Keratinocyte (primary cell): Measurements from ENCODE around the gene IPPK. TPM values are rescaled to one million over a fixed set of nuclear protein-coding genes. Genes with fewer than 3 reads are reported as not detected.

Source experiments
- DNase-seq: peaks from one replicate; pipeline ENCODE4 v3.0.0-alpha.2; 2011; ENCODE audit warnings: low read depth, missing footprints, low spot score
- FAIRE-seq: peaks from 2 replicates; lab custom pipeline; 2011; peaks lifted over from hg19 to GRCh38; lab: Jason Lieb, UNC
- H2AFZ ChIP-seq: 2 replicates; pipeline ENCODE4 v1.6.0; 2012; ENCODE audit warnings: low read length, control low read depth, inconsistent platforms; ENCODE audit not compliant: control insufficient read depth
- H3K27ac ChIP-seq: 2 replicates; pipeline ENCODE4 v1.5.1; 2011; ENCODE audit warnings: low read length; ENCODE audit not compliant: control insufficient read depth, insufficient read depth
- H3K27me3 ChIP-seq: 3 replicates; pipeline ENCODE4 v1.6.0; 2011; ENCODE audit warnings: low read length; ENCODE audit not compliant: control insufficient read depth, insufficient read depth; ENCODE audit errors: extremely low read depth
- H3K36me3 ChIP-seq, 2 experiments: 2 replicates in 1 of 2; 3 replicates in 1 of 2; pipeline ENCODE4 v1.5.1; 2011; ENCODE audit warnings: low read length in 2 of 2, mild to moderate bottlenecking in 1 of 2; ENCODE audit not compliant: control insufficient read depth in 2 of 2, insufficient read depth in 2 of 2; ENCODE audit errors: extremely low read depth in 1 of 2
- H3K4me1 ChIP-seq: 3 replicates; pipeline ENCODE4 v1.5.1; 2011; ENCODE audit warnings: low read length; ENCODE audit not compliant: control insufficient read depth, insufficient read depth; ENCODE audit errors: extremely low read depth
- H3K4me2 ChIP-seq: 3 replicates; pipeline ENCODE4 v1.6.0; 2011; ENCODE audit warnings: low read depth, low read length; ENCODE audit not compliant: control insufficient read depth, insufficient read depth; ENCODE audit errors: extremely low read depth
- H3K4me3 ChIP-seq, 3 experiments: fragments of 200-600 bp in 1 of 3; sonication (generic) in 1 of 3; 2 replicates in 2 of 3; 3 replicates in 1 of 3; pipeline ENCODE4 v1.5.1; 2011 to 2016; ENCODE audit warnings: low read length in 3 of 3, mild to moderate bottlenecking in 3 of 3, control low read depth in 2 of 3, inconsistent platforms in 1 of 3, low read depth in 1 of 3, mixed read lengths in 1 of 3, mixed run types in 1 of 3, moderate library complexity in 1 of 3; ENCODE audit not compliant: control insufficient read depth in 2 of 3, insufficient read depth in 2 of 3; ENCODE audit errors: extremely low read depth in 1 of 3
- H3K79me2 ChIP-seq: 2 replicates; pipeline ENCODE4 v1.6.0; 2012; ENCODE audit warnings: low read length; ENCODE audit not compliant: control insufficient read depth, insufficient read depth
- H3K9ac ChIP-seq: 3 replicates; pipeline ENCODE4 v1.6.0; 2011; ENCODE audit warnings: low read length; ENCODE audit not compliant: control insufficient read depth, insufficient read depth; ENCODE audit errors: extremely low read depth
- H3K9me1 ChIP-seq: 3 replicates; pipeline ENCODE4 v1.6.0; 2011; ENCODE audit warnings: low read length; ENCODE audit not compliant: control insufficient read depth, insufficient read depth; ENCODE audit errors: extremely low read depth
- H3K9me3 ChIP-seq: 2 replicates; pipeline ENCODE4 v1.5.1; 2012; ENCODE audit warnings: low read depth, low read length; ENCODE audit not compliant: control insufficient read depth
- H4K20me1 ChIP-seq: 3 replicates; pipeline ENCODE4 v1.6.0; 2011; ENCODE audit warnings: low read length; ENCODE audit not compliant: control insufficient read depth, insufficient read depth; ENCODE audit errors: extremely low read depth
- EZH2 ChIP-seq: IDR thresholded peaks from one replicate; pipeline ENCODE4 v1.6.1; 2012; ENCODE audit warnings: inconsistent platforms, mild to moderate bottlenecking, low read length, moderate library complexity
- dilution Hi-C: fragments of 300-500 bp; cut with MboI; formaldehyde crosslinking; loops from one replicate; pipeline ENCODE4 v1.7.0; 2020; ENCODE audit warnings: low sequenced_read_pairs; ENCODE audit not compliant: extremely low pct_ligation_motif_present
- polyA plus RNA-seq, 5 experiments: library from polyadenylated mRNA; depleted of rRNA in 3 of 5; stranded (reverse) in 3 of 5; stranded (forward) in 1 of 5; unstranded in 1 of 5; fragments of >200 nt; gene quantifications; 1 replicate in 1 of 5; 2 replicates in 3 of 5; 3 replicates in 1 of 5; pipeline versions ENCODE4 v1.2.1 to v1.2.3, GENCODE V29; 2011 to 2012; ENCODE audit warnings: missing spikeins in 2 of 5, low read depth in 1 of 5, low replicate concordance in 1 of 5
- TF ChIP-seq, protein P1 (sequence below), 3 experiments: IDR thresholded peaks in 1 of 3; conservative IDR thresholded peaks in 1 of 3; optimal IDR thresholded peaks in 1 of 3; 2 replicates in 2 of 3; 3 replicates in 1 of 3; pipeline versions ENCODE3 to v1.5.1; 2011; ENCODE audit warnings: low read length in 3 of 3, mild to moderate bottlenecking in 3 of 3, moderate library complexity in 2 of 3, control low read depth in 1 of 3, inconsistent platforms in 1 of 3; ENCODE audit not compliant: insufficient read depth in 2 of 3; ENCODE audit errors: extremely low read depth in 1 of 3

Gene IPPK
- polyA plus RNA-seq, 1 donor (not counting 4 experiments of a cell fraction or from before 2014, with no cell fraction given): 32.4 TPM

DNA sequence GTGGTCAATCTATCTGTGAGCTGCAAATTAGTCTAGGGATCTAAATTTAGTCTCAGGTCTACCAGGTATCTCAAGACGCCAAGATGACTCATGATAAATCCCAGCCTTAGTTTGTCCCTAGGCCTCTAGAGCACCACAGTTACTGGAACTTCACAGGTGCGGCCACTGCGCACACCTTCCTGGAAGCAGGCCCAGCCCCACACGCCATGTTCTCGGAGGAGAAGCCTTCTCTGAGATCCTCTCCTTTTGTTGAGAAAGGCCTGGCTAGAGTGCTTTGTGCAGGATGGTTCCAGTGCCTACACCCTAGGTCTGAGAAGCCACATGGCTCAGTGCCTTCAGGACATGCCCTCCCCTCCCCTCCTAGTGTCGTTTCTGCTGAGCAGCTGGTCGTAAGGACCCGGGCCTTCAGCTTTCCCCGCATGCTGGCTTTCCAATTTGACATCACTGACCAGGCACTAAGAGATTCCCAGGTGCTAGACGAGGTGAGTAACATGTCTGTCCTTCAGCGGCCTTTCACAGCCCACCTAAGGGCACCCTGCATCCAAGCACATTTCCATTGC, 51.9 kb downstream of the IPPK start:
- Histone ChIP-seq H3K9ac (no peak overlapping the region), H3K79me2 (no peaks in the 10 kb centered on the region), H3K4me2 (no peak overlapping the region), H4K20me1 (no peaks in the 10 kb centered on the region), H3K27me3 (no peaks in the 10 kb centered on the region), H2AFZ (no peak overlapping the region), H3K36me3 (peaks cover 24 to 38% of the 10 kb centered on the region in 2 experiments), H3K9me3 (no peaks in the 10 kb centered on the region), H3K9me1 (no peaks in the 10 kb centered on the region), H3K27ac (no peak overlapping the region), H3K4me1 (no peaks in the 10 kb centered on the region), H3K4me3 (no peak overlapping the region)
- no peak for DNase-seq
- dilution Hi-C loops: no loop called here
- no peak for FAIRE-seq
- TF ChIP-seq EZH2: no peak
- TF ChIP-seq, protein P1, sequence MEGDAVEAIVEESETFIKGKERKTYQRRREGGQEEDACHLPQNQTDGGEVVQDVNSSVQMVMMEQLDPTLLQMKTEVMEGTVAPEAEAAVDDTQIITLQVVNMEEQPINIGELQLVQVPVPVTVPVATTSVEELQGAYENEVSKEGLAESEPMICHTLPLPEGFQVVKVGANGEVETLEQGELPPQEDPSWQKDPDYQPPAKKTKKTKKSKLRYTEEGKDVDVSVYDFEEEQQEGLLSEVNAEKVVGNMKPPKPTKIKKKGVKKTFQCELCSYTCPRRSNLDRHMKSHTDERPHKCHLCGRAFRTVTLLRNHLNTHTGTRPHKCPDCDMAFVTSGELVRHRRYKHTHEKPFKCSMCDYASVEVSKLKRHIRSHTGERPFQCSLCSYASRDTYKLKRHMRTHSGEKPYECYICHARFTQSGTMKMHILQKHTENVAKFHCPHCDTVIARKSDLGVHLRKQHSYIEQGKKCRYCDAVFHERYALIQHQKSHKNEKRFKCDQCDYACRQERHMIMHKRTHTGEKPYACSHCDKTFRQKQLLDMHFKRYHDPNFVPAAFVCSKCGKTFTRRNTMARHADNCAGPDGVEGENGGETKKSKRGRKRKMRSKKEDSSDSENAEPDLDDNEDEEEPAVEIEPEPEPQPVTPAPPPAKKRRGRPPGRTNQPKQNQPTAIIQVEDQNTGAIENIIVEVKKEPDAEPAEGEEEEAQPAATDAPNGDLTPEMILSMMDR (optimal IDR thresholded peaks at IDR 0.05 in 1 of 3, IDR thresholded peaks at IDR 0.05 in 1 of 3, conservative IDR thresholded peaks at IDR 0.05 in 1 of 3; ENCODE audit: extremely low read depth in 1 of 3, insufficient read depth in 2 of 3, low read length in 3 of 3): no peak

DNA sequence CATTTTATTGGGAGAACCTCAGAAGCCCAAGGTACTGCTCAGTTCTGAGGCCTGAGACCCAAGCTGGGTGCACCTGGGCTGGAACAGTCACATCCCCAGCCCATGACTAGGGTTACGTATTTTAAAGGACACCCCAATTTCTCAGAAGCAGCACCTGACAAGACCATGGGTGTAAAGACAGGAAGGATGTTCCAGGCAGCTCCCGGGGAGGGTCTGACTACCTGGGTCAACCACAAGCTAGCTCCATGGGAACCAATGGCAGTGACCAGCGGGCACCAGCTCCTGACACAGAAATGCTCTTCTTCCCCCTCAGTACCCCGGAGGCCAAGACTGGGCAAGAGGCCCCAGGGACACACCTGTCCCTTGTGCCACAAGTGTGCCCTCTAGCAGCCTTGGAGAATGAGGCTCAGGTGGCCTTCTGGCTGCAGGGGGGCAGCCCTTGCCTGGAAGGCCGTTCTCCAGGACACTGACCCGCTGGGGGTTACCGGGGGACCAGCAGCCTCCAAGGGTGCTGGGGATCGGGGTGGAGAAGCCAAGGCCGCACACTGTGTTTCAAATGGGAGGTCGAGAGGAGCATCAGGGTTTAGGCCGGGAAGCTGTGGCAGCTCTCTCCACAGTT, 52.6 kb downstream of the IPPK start:
- Histone ChIP-seq H3K27ac (no peak overlapping the region), H3K9me1 (no peaks in the 10 kb centered on the region), H3K27me3 (no peaks in the 10 kb centered on the region), H3K4me1 (peaks cover 6% of the 10 kb centered on the region), H3K79me2 (no peaks in the 10 kb centered on the region), H2AFZ (no peak overlapping the region), H3K36me3 (peaks cover 24 to 38% of the 10 kb centered on the region in 2 experiments), H4K20me1 (no peaks in the 10 kb centered on the region), H3K4me3 (no peak overlapping the region), H3K9me3 (no peaks in the 10 kb centered on the region), H3K4me2 (no peak overlapping the region), H3K9ac (no peak overlapping the region)
- DNase-seq (no peak), FAIRE-seq (no peak)
- dilution Hi-C loops: no loop called here
- TF ChIP-seq, protein P1 (optimal IDR thresholded peaks at IDR 0.05 in 1 of 3, IDR thresholded peaks at IDR 0.05 in 1 of 3, conservative IDR thresholded peaks at IDR 0.05 in 1 of 3; ENCODE audit: extremely low read depth in 1 of 3, insufficient read depth in 2 of 3, low read length in 3 of 3): no peak
- TF ChIP-seq EZH2: no peak
